Measurements from ENCODE around the gene POFUT2.

The POFUT2 gene

DNA sequence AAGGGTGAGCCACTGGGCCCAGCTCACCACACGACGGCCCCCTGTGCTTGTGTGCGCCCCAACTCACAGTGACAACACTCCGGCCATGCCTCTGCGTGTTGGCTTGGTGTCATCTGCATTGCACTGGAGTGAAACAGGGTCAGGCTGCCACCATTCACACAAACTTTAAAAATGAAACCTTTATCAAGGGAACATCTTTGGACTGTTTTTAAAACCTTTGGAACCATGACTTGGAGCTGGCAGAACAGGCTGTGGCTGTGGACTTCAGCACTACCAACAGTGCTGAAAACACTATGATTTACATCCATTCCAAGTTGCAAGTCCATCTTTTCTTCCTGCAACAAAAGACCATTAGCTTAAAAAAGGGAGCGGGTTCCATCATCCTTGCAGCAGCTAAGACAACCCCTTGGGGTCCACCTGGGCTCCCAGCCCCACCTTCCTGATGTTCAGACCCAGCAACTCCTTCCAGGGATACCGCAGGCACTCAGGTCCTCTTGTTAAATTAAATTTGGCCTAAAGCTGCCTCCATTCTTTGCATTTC lies 25.6 kb downstream of the POFUT2 start:
- DNase-seq (ENCODE audit: low read depth), result no peak

DNA sequence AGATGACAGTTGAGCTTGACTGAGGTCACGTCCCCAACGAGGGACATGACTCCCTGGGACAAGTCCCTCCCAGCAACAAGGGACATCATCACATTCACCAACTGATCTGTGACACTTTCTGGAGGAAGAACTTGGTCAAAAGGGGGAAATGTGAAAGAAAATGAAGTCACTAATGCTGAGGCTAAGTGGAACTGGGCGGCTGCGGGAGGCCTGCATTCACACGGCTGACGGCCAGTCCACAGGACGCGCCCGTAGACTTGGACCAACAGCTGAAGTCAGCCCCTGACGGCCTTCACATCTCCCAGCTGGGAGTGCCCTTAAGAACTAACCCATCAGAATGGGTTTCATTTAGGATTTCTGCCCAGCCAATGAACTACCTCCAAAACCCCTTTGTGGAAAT lies 26.6 kb downstream of the POFUT2 start:
- no peak for DNase-seq (ENCODE audit: low read depth)

DNA sequence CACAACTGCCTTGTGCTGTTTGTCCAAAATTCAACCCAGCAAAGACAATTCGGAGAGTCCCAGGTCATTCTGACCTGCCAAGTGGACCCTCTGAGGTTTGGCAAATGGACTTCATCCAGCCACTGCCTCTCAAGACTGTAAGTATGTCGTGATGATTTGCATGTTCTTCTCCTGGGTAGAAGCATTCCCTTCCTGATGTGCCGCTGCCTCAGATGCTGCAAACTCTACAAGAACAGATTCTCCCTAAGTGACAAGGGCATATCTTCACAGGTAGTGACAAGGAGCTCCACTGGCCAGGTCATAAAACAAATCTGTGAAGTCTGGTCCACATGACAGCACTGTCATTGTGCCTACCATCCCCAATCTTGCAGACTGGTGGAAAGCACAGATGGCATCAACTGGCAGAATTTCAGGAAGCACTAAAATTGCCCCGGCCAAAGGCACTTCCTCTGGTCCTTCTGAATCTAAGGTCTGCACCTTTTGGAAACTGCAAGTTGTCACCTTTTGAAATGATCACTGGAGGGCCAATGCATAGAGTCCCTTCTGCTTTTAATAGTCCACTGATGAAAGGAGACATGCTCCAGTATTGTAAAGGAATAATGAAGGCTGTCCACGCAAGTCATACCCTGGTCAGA lies 27.4 kb downstream of the POFUT2 start:
- DNase-seq (ENCODE audit: low read depth), result no peak

DNA sequence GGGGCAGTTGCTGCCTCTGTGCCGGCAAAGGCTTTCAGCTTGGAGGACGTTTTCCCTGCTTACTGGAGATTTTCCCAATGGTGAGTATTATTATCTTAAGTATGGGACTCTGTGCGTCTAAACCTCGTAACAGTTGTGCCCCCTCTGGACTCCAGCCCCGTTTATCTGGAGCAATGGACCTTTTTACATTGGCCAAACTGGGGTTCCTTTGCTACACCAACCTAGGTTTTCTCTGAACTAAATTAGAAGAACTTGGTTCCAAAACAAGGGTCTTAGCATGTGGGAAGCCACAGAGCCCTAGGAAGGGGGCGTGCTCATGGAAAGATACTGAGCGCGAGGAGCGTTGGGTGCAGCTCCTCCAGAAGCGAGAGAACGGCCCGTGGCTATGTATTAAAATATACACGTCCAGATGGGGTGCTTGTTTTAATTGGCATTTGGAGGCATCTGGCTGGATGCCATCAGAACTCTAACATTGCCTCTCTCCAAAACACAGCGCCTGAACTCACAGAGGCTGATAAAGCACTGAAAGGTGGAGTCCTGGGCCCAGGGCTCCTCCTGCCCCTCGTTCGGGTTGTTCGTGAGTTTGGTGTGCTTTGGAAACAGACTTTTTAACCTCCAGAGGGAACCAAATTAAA lies 28.4 kb downstream of the POFUT2 start:
- no peak for DNase-seq (ENCODE audit: low read depth)

DNA sequence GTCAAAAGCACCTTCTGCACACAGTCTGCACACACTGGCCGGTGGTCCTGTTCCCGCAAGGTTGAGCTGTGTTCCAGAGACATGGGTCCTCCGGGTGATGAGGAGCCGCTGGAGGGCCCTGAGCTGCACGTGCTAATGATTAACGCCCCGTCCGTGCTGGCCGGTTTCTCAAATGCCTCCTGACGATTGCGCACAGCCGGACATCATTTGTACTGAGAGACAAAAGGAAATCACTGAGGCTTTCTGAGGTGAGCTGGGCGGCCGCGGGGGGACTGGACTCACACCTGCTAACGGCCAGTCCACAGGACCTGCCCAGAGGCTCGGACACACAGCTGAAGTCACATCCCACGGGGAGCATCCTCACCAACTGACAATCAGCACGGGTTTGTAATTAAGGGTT lies 29.2 kb downstream of the POFUT2 start:
- DNase-seq (ENCODE audit: low read depth), result no peak

DNA sequence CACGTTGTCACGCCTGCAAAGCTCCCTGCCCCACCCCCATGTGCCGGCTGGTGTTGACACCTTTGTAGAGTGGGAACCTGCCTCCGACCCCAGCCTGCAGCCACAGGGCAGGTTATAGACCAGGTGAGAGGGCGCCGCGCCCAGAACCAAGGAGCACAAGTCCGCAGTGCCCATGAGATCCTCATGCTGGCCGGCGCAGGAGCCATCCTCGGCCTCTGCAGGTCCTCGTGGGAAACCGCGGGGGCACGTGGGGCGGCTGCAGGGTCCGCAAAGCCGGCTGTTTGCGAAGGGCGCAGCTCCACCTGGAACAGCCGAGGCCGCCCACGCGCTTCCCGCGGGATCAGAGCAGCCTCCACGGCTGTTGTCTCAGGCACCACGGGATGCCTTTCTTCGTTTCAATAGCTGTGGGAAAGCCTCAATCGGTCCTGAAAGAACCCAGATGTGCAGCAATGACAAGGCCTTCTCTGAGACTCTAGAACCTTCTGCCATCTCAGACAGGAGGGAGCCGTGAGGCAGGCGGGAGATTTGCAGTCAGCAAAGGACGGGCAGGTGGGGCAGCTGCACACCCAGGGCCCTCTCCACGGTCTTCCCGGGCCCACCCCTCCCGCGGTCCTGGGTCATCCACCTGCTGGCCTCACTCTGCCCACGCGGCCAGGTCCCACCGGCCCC lies 29.9 kb downstream of the POFUT2 start:
- no peak for DNase-seq (ENCODE audit: low read depth)

DNA sequence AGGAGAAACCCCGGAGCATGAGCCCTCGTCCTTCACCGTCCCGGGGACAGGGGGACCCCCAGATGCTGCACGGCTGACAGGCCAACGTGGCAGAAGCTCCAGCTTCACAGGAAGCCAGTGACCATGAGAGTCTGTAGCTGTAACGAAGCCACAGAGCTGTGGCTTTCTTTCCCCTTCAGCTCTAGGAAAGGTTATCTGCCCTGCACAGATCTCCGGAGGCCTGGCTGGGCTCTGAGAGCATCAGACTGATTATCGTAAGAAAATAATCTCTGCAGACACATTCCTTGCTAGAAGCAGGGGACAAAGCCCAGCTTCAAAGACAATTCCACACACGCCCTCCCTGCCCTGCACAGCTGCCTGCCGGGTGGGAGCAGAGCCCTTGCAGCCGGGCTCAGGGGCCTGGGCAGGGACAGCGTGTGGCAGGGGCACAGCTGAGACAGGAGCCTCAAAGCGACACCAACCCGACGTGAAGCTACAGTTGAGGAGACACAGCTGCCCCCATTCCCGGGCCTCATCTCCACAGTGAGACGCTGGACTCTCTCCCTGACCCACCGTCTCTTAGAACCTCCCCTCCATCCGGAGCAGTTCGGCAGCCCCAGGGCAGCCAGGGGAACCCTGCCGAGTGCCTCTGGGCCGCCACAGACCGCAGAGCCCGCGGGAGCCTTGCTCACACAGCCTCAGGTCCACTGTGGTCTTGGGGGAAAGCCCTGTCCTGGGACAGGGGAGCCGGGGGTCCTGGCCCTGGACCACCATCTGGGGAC lies 30.6 kb downstream of the POFUT2 start:
- no peak for DNase-seq (ENCODE audit: low read depth)

DNA sequence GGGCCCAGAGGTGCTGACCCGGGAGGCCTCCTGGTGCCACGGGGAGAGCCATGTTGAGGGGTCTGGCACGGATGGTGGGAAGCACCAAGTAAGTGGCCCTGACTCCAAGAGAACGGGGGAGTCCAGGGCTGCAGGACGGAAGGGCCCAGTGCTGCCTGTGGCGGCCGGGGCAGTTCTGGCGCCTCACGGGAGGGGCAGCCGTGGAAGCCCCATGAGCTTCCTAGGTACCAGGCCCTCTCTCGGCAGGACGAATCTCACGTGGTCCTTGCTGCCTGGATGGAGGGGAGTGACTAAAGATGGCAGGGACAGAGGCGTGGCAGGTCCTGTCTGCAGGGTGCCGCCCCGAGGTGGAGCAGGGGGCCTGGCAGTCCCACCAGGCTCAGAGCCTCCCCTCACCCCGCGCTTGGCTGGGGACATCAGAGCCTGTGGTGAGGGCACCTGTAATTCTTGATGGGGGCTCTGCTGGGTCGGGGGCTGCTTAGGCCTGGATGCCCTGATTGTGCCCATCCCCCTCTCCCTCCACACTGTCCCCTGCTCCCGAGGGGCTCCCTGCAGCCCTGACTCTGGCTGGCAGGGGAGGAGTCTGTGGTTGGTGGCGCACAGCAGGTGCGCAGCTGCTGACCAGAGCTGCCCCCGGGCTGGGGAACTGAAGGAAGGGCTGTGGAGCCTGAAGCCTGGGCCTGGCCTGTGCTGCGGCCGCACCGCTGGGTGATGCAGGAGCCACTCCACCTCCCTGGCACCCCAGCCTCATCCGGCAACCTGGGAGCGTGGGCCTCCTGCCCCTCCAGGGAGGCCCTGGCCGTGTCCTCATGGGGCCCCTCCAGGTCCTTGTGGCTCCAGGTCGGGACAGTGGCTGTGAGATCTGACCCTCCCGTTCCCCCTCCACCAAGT lies 31.4 kb downstream of the POFUT2 start:
- DNase-seq (ENCODE audit: low read depth), result no peak

DNA sequence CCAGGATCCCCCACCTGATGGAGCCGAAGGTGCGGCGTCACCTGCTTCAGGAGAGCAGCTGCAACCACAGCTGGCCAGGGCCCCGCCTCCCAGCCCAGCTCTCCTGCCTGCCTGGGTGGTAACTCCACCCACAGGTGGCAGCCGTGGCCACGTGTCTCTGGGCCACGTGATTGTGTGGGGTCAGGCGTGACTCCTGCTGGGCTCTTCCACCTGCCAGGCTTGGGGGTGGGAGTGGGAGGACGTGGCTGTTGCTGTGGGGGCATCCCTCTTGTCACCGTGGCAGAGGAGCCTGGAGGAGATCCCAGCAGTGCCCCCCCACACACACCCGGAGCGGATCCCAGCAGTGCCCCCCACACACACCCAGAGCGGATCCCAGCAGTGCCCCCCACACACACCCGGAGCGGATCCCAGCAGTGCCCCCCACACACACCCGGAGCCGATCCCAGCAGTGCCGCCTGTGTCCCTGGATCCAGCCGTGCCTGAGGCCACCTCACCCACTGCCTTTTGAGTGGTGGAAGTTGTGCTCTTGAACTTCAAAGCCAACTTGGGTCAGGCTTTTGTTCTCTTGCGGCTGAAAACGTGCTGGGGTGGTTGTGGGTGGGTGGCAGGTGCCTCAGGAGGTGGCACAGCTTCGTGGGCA lies 32.2 kb downstream of the POFUT2 start:
- DNase-seq (ENCODE audit: low read depth), result no peak

DNA sequence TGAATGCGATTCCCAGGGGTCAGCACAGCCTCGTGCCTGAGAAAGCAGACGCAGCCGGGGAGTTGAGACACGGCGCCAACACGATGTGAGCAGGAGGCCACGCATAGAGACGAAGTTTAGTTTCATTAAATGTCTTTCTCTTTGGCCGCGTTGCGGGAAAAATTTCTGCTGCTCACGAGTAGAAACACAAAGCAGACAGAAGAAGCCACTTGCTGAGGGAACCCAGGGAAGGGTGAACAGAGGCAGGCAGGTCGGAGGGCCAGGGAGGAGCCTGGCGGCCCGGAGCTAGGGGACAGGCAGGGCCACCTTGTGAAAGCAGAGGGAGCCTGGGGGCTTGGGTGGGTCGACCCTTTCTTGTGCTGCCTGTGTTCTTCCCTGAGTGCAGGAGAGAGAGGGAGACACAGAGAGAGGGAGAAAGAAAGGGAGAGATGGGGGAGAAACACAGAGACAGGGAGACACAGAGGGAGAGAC lies 33.2 kb downstream of the POFUT2 start:
- DNase-seq (ENCODE audit: low read depth), result no peak

DNA sequence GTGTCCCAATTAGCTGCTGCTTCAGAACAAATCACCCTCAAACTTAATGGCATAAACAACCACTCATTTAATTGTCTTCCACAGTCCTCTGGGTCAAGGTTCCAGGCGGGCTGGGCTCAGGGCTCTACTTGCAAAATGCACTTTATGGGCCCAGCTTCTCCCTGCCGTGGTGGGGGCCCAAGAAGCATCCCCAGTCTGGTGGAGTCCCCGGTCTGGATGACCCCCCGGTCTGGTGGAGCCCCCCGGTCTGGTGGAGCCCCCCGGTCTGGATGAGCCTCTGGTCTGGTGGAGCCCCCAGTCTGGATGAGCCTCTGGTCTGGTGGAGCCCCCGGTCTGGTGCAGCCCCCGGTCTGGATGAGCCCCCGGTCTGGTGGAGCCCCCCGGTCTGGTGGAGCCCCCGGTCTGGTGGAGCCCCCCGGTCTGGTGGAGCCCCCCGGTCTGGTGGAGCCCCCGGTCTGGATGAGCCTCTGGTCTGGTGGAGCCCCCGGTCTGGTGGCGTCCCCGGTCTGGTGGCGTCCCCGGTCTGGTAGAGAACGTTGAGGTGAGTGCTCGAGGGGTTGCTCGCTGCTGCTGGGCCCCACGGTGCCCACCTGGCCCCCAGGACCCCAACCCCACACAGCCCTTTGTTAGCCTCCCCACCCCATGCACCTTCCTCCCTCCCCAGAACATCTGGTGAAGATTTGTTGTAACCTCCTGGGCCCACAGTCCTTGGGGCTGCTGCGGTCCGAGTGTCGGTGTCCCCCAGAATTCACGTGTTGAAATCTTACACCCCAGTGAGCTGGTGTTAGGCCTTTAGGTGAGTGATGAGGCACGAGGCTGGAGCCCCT lies 33.8 kb downstream of the POFUT2 start:
- no peak for DNase-seq (ENCODE audit: low read depth)

DNA sequence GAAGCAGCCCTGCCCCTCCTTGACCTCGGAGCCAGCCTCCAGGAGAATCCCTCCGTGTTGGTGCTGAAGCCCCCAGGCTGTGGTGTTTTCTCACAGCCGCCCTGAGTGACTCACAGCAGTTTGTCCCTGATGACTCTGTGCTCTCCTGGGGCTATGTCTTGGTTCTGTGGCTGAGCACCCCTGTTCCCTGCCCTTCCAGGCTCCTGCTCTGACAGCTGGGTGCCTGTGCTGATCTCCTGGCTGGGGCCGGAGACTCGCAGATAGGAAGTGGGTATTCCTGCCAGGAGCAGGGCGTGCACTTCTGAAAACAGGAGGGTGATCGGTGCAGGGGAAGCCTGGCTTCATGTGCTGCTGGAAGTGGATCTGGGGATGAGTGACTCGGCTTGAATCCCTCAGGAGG lies 34.5 kb downstream of the POFUT2 start:
- DNase-seq (ENCODE audit: low read depth), result peak; percentile 36

DNA sequence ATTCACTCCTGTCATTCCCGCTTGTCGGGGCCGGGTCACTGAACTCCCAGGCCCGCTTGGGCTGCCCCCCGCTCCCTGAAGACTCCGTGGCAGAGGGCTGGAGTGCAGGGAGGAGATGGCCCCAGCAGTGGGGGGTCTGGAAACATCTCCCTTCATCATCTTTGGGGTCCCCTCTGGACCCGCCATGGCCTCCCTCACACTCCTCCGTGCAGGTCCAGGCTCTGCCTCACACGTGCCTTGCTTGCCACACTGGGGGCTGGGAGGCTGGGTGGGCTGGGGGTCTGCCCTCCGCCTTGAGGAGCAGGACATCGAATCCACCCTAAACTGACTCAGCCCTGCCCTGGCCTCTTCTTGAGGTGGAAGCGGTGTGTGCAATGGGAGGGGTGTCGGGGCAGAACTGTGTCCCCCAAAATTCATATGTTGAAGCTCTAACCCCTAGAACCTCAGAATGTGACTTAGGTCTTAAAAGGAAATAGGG lies 35.2 kb downstream of the POFUT2 start:
- no peak for DNase-seq (ENCODE audit: low read depth)

DNA sequence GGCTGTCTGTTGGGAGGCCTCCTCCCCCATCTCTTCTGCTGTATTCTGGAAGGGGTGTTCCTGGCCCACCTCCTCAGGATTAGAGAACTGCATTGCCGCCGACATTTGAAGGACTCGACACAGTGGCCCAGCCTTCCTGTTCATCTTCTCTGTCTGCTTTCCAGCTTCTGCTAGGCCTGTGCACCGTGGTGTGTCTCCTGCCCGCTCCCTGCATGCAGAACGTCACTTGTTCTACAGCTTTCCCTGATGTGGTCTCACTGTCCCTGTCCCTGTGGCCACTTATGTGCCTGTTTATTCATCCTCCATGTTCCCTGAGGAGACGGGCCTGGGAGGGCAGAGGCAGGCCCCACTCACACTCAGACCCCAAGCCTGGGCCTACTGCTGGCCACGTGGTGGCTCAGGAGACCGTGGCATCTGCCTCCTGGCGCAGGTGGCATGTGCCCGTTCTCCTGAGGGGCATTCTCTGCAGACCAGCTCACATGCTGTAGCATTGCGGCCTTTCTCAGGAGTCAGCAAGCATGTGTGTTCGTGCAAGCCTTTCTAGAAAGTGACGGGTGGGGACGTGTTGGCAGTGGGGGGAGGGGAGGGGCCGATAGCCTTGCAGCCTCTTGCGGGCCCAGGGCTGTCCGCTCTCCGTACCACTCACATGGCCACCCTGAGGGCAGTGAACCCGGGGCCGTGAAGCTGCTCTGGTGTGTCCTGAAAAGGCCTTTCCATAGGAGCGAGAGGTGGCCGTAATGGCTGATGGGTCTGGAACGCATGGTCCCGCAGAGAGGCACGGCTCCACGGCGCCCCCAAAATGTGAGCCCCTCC lies 35.9 kb downstream of the POFUT2 start:
- no peak for DNase-seq (ENCODE audit: low read depth)

DNA sequence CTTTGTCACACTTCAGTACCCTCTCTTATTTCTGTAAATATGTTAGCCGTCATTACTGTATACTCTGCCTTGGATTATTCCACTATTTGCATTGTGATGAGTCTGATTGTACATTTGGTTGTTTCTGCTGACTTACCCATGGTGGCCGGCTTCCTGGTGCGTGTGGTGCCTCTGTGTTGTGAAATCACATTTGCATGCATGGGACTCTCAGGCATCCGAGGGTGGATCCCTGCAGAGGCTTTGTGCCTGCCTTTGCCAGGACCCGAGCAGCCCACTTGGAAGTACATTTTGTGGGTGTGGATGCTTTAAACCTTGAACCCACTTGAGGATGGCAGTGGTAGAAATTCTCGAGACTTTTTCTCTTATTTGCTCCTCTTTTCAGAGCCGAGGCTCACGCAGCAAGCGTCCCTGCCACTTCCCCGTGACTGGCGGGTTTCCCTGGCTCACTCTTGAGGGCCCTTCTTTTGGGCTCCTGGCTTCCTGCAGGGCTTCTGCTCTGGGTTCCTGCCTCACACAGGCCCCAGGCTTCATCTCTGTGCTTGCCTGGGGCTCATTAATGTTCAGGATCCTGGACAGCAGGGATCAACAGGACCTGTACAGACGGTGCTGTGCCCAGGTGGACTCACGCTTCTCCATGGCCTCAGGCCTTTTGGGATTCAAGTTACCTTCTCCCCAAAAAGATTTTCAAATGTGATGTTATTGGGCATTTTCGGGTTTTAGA lies 36.6 kb downstream of the POFUT2 start:
- no peak for DNase-seq (ENCODE audit: low read depth)

DNA sequence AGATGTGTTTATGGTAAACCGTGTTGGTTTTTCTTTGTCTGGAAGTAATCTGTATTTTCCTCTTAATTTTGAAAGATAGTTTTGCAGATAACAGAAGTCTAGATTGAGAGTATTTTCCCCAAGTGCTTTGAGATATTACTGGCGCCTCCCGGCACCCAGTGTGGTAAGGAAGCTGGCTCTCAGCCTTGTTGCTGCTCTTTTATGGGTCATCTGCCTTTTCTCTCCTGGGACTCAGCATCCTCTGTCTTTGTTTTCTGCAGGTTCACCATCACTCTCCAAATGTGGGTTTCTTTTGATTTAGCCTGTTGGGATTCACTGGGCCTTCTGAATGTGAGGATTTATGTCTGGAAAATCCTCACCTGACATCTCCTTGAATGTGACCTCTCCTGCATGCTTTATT lies 37.4 kb downstream of the POFUT2 start:
- no peak for DNase-seq (ENCODE audit: low read depth)

DNA sequence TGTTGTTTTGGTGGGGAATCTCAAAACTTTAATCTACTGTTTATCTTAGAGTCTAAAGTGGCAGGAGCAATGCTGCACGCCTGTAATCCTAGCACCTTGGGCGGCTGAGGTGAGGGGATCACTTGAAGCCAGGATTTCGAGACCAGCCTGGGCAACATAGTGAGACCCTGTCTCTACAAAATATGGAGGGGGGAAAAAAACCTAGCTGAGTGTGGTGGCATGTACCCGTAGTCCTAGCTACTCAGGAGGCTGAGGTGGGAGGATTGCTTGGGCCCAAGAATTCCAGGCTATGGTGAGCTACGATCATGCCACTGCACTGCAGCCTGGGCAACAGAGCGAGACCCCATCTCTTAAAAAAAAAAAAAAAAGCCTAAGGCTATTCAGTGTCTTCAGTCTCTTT lies 38.1 kb downstream of the POFUT2 start:
- DNase-seq (ENCODE audit: low read depth), result no peak

DNA sequence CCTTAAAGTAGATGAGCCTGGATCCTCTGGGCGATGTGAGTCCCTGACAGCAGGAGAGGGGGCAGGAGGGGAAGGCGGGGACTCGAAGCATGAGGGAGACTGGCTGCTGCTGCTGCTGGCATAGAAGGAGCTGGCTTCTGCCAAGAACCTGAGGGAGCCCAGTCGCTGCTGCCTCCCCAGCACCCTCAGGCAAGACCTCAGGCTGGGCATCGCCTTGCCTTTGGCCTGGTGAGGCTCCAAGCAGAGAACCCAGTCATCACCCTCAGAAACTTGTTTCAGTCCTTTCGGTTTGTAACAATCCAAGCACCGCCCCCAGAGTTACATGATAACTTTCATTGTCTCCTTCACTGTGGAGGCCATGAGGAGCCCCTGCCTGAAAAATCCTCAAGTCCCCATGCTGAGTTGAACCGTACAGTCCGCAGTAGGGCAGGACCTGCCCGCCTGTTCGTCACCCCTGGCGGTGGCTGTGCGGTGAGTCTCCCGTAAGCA lies 38.8 kb downstream of the POFUT2 start:
- DNase-seq (ENCODE audit: low read depth), result peak; percentile 35
